GM11168 (cell line): Measurements from ENCODE around the gene FASN.

ENCODE experiments used
- in situ Hi-C: fragments of 300-500 bp; cut with MboI; formaldehyde crosslinking; loops from one replicate; pipeline ENCODE4 v1.12.0; 2022; ENCODE audit warnings: low sequenced_read_pairs; ENCODE audit not compliant: unreplicated experiment

The FASN gene

DNA sequence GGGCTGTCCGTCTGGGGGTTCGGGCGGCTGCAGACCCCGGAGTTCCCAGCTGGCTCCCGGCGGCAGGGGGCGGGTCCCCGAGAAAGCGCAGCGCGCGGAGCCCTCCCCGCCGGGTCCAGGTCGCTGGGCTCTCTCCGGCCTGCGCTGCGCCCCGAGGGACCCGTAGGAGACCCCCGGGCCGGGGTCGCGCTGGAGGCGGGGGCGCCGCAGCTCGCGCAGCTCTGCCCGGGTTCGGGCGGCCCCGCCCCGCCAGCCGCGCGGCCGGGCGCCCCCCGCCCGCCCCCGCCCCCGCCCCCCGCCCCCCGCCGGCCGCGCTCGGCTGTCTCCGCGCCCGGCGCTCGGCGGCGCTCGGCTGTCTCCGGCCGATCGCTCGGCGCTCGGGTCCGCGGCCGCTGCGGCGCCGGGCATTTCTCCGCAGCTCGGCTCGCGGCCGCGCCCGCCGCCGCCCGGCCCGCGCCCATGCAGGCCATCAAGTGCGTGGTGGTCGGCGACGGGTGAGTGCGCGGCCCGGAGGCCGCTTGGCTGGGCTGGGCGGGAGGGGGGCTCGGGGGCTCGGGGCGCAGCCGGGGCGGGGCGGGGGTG, 66.6 kb downstream of the FASN start, which contains the start of gene RAC3:
RAC3 (plus strand) TSS at position 376 of the 582 bp plus-strand sequence; CDS start at position 460, 84 bp downstream.
- in situ Hi-C loops = no loop called here

DNA sequence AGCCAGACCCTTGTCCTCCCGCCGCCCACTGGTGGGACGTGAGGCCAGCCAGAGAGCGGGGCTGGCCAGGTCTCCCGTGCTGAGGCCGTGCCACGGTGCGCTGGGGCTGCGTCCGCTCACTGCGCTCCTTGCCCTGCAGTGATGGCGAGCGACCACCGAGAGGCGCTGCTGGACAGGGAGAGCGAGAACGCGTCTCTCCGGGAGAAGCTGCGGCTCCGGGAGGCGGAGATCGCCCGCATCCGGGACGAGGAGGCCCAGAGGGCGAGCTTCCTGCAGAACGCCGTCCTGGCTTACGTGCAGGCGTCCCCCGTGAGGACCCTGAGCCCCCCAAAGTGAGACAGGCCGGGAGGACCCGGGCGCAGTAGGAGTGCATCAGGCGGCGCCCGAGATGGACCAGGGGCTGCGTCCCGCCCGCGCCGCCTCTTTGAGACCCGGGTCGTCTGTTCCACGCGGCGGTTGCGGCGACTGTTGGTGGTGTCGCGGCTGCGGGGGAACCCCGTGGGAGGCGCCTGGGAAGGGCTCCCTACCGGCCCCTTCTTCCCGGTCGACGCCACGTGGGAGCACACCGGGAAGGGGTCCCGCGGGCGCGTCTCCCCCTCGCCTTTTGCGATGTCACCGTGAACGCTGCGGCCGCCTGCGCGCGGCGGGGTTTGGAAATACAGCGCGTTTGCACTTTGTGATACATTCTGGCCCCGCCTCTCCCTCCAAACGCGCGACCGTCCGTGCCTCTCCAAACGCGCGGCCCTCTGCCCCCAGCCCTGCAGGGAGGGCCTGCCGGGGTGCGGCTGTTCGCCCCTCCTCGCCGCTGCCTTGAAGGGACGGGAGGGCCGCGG, 67.3 kb downstream of the FASN start:
- in situ Hi-C loops = no loop called here

- in situ Hi-C loops = no loop called here
These were observed 68.0 kb downstream of the FASN start for GRCh38 chr17:82029990-82030469.

GRCh38 chr17:82029391-82029790, 68.6 kb downstream of the FASN start:
- in situ Hi-C loops = no loop called here

DNA sequence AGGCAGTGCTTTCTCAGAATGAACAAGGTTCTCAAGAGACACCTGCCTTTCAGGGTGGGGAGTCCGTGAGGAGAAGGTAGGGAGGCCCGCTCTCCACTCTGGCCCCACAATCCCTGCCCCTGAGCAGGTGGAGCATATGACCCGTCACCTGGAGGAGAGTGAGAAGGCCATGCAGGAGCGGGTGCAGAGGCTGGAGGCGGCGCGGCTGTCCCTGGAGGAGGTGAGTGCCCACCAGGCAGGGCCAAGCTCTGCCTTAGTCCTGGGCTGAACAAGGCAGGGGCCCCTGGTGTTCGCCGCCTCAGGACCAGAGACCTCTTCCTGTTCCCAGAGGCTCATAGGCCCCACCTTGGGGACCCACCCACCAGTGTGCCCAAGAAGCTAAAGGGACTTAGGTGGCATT, 69.1 kb downstream of the FASN start:
- in situ Hi-C loops = no loop called here
